Thyroid gland (tissue), 4 donors: ENCODE measurements around the gene DRG2.

ENCODE experiments used
- POLR2A ChIP-seq, 2 donors: fragments of 450-650 bp; IDR thresholded peaks; one replicate each; pipeline ENCODE4 v1.6.1; 2017; ENCODE audit warnings: antibody characterized with exemption in 2 of 2, mild to moderate bottlenecking in 2 of 2, moderate library complexity in 1 of 2
- TF ChIP-seq, protein P1 (sequence below), 6 experiments: fragments of 200-600 bp in 3 of 6; fragments of 450-650 bp in 3 of 6; sonication (generic) in 3 of 6; IDR thresholded peaks; one replicate each; pipeline ENCODE4 v1.5.1; 2016 to 2019; ENCODE audit warnings: antibody characterized with exemption in 6 of 6, mild to moderate bottlenecking in 2 of 6, inconsistent platforms in 1 of 6, moderate library complexity in 1 of 6

- TF ChIP-seq POLR2A (IDR thresholded peaks at IDR 0.05): no peak
- TF ChIP-seq, protein P1, sequence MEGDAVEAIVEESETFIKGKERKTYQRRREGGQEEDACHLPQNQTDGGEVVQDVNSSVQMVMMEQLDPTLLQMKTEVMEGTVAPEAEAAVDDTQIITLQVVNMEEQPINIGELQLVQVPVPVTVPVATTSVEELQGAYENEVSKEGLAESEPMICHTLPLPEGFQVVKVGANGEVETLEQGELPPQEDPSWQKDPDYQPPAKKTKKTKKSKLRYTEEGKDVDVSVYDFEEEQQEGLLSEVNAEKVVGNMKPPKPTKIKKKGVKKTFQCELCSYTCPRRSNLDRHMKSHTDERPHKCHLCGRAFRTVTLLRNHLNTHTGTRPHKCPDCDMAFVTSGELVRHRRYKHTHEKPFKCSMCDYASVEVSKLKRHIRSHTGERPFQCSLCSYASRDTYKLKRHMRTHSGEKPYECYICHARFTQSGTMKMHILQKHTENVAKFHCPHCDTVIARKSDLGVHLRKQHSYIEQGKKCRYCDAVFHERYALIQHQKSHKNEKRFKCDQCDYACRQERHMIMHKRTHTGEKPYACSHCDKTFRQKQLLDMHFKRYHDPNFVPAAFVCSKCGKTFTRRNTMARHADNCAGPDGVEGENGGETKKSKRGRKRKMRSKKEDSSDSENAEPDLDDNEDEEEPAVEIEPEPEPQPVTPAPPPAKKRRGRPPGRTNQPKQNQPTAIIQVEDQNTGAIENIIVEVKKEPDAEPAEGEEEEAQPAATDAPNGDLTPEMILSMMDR (IDR thresholded peaks at IDR 0.05): no peak
Measured at GRCh38 chr17:18084256-18084655, 3.5 kb upstream of the DRG2 start.
